Left ventricle myocardium superior (tissue), 1 donor: Measurements from ENCODE around the gene SPATA3. TPM values are rescaled to one million over a fixed set of nuclear protein-coding genes. Genes with fewer than 3 reads are reported as not detected.
"Not testable (repeated sequence)": the region's sequence is repeated elsewhere in the genome, so short reads cannot be mapped to it uniquely, and the experiment has no call there.

Source experiments
- ATAC-seq: fragments of 200-7000 bp; cut with Tn5 transposase; one replicate; pipeline ENCODE4 v1.9.1; 2020; ENCODE audit warnings: mild to moderate bottlenecking, moderate library complexity
- DNase-seq: peaks from one replicate; pipeline ENCODE4 v3.0.0-alpha.2; 2020
- intact Hi-C: fragments of 100-400 bp; cut with micrococcal nuclease; formaldehyde crosslinking; loops from one replicate; pipeline ENCODE4 v1.11.0; 2022
- total RNA-seq: library from RNA; stranded (reverse); fragmentation: NEBNext Ultra II Directional; extraction: Animal tissue kit (Norgen Biotek cat#: 25700); gene quantifications from one replicate; pipeline ENCODE4 v1.2.1, GENCODE V29; 2021
- donor health status: DM: no; HTN: yes; CAD: no; lungs with severe emphysema.

The SPATA3 gene
- total RNA-seq, 1 donor from 2014 or later = not detected

- DNase-seq = peak; percentile 89
- intact Hi-C loops = loop anchor here (5.0 to 10.0 kb wide), 2 partner anchors 85 to 143 kb away; no protein-coding TSS in a partner anchor
Observed at GRCh38 chr2:230987137-230988020, 8.5 kb upstream of the SPATA3 start.

GRCh38 chr2:230989731-230990130 is 6.2 kb upstream of the SPATA3 start:
- no peak for DNase-seq
- intact Hi-C loops = loop anchor here (5.0 to 10.0 kb wide), 2 partner anchors 87 to 145 kb away; no protein-coding TSS in a partner anchor
- ATAC-seq = no peak

More at GRCh38 chr2:230987137-230988020, 8.5 kb upstream of the SPATA3 start:
- peak; percentile 93 for ATAC-seq

- no peak for ATAC-seq
- intact Hi-C loops = no loop called here
- DNase-seq = no peak
Observed at GRCh38 chr2:230990131-230990898, 5.6 kb upstream of the SPATA3 start.

GRCh38 chr2:230990899-230991150 is 5.1 kb upstream of the SPATA3 start:
- ATAC-seq (no peak), DNase-seq (no peak)
- intact Hi-C loops = no loop called here

GRCh38 chr2:230991598-230991997 is 4.3 kb upstream of the SPATA3 start:
- no peak for DNase-seq
- intact Hi-C loops = no loop called here
- no peak for ATAC-seq

GRCh38 chr2:230996661-230997060 is 740 bp downstream of the SPATA3 start:
- ATAC-seq (no peak), DNase-seq (no peak)
- intact Hi-C loops = no loop called here

- intact Hi-C loops = no loop called here
- DNase-seq (no peak), ATAC-seq (no peak)
Observed at GRCh38 chr2:230998882-230999281, 3.0 kb downstream of the SPATA3 start.

GRCh38 chr2:230999477-230999876 is 3.6 kb downstream of the SPATA3 start:
- intact Hi-C loops = no loop called here
- DNase-seq = no peak
- no peak for ATAC-seq

- no peak for DNase-seq
- intact Hi-C loops = no loop called here
- no peak for ATAC-seq
Observed at GRCh38 chr2:231000211-231000904, 4.4 kb downstream of the SPATA3 start.

- intact Hi-C loops = no loop called here
- no peak for DNase-seq
- no peak for ATAC-seq
Observed at GRCh38 chr2:231001036-231001435, 5.1 kb downstream of the SPATA3 start.

- intact Hi-C loops = no loop called here
Observed at GRCh38 chr2:231001921-231002320, 6.0 kb downstream of the SPATA3 start.

GRCh38 chr2:231002641-231003040 is 6.7 kb downstream of the SPATA3 start:
- DNase-seq = no peak
- no peak for ATAC-seq
- intact Hi-C loops = no loop called here

More at GRCh38 chr2:231001921-231002320, 6.0 kb downstream of the SPATA3 start:
- ATAC-seq = no peak
- no peak for DNase-seq

- DNase-seq (no peak), ATAC-seq (no peak)
- intact Hi-C loops = no loop called here
Observed at GRCh38 chr2:231003186-231003585, 7.3 kb downstream of the SPATA3 start.

- ATAC-seq, DNase-seq, intact Hi-C loops: not testable (repeated sequence)
Observed at GRCh38 chr2:231004930-231005329, 9.0 kb downstream of the SPATA3 start.

GRCh38 chr2:231007286-231008098 is 11.6 kb downstream of the SPATA3 start:
- ATAC-seq = no peak
- intact Hi-C loops = no loop called here
- DNase-seq = no peak

GRCh38 chr2:231008131-231008530 is 12.2 kb downstream of the SPATA3 start:
- ATAC-seq (no peak), DNase-seq (no peak)
- intact Hi-C loops = no loop called here

GRCh38 chr2:231009236-231009919 is 13.5 kb downstream of the SPATA3 start:
- no peak for DNase-seq
- intact Hi-C loops = no loop called here
- ATAC-seq = no peak

GRCh38 chr2:231010201-231010730 is 14.3 kb downstream of the SPATA3 start:
- intact Hi-C loops = no loop called here
- no peak for ATAC-seq
- no peak for DNase-seq
